ENCODE data around the gene DYDC2.

DYDC2 gene

GRCh38 chr10:80372675-80373074 is 16.1 kb downstream of the DYDC2 start:
- DNase-seq, result no peak

GRCh38 chr10:80373502-80373901 is 16.9 kb downstream of the DYDC2 start:
- DNase-seq, result no peak

GRCh38 chr10:80379701-80380100 is 23.1 kb downstream of the DYDC2 start:
- DNase-seq, result no peak

- DNase-seq, result no peak
These were observed 23.6 kb downstream of the DYDC2 start for GRCh38 chr10:80380185-80380584.

GRCh38 chr10:80382989-80383388 is 26.4 kb downstream of the DYDC2 start:
- DNase-seq, result peak; percentile 21

- no peak for DNase-seq
These were observed 34.2 kb downstream of the DYDC2 start for GRCh38 chr10:80390740-80391139.

- no peak for DNase-seq
These were observed 35.7 kb downstream of the DYDC2 start for GRCh38 chr10:80392250-80392649.

GRCh38 chr10:80394358-80394916 is 37.9 kb downstream of the DYDC2 start:
- no peak for DNase-seq

GRCh38 chr10:80397014-80397413 is 40.4 kb downstream of the DYDC2 start:
- DNase-seq, result no peak

- no peak for DNase-seq
These were observed 43.7 kb downstream of the DYDC2 start for GRCh38 chr10:80400136-80400804.

GRCh38 chr10:80405035-80405434 is 48.5 kb downstream of the DYDC2 start:
- no peak for DNase-seq

- no peak for DNase-seq
These were observed 49.0 kb downstream of the DYDC2 start for GRCh38 chr10:80405626-80406025.

GRCh38 chr10:80406204-80406603 is 49.6 kb downstream of the DYDC2 start:
- DNase-seq, result no peak

GRCh38 chr10:80407812-80408241 is 51.2 kb downstream of the DYDC2 start:
- no peak for DNase-seq

GRCh38 chr10:80408242-80409101 is 51.9 kb downstream of the DYDC2 start, which contains the start of gene PRXL2A:
TSS of gene PRXL2A (plus strand) at chr10:80408551. CDS start at chr10:80420468, 11,917 bp downstream.
- DNase-seq, result no peak

GRCh38 chr10:80409121-80409520 is 52.5 kb downstream of the DYDC2 start:
- no peak for DNase-seq

- DNase-seq, result no peak
These were observed 53.5 kb downstream of the DYDC2 start for GRCh38 chr10:80410122-80410521.

- no peak for DNase-seq
These were observed 54.1 kb downstream of the DYDC2 start for GRCh38 chr10:80410578-80411145.

GRCh38 chr10:80411267-80411668 is 54.7 kb downstream of the DYDC2 start:
- DNase-seq, result no peak

- DNase-seq, result no peak
These were observed 55.2 kb downstream of the DYDC2 start for GRCh38 chr10:80411681-80412220.

GRCh38 chr10:80412486-80412885 is 55.9 kb downstream of the DYDC2 start:
- no peak for DNase-seq

- DNase-seq, result no peak
These were observed 56.9 kb downstream of the DYDC2 start for GRCh38 chr10:80413271-80413996.

Measured in HCEC 1CT (cell line).